NCI-H748 treated with DMSO at 0.1 percent for 48 hours (cell line): ENCODE data around the gene DEFB114.

Experiments
- DNase-seq: peaks from one replicate; lab custom pipeline; 2025; lab: John Stamatoyannopoulos, UW

The DEFB114 gene

DNA sequence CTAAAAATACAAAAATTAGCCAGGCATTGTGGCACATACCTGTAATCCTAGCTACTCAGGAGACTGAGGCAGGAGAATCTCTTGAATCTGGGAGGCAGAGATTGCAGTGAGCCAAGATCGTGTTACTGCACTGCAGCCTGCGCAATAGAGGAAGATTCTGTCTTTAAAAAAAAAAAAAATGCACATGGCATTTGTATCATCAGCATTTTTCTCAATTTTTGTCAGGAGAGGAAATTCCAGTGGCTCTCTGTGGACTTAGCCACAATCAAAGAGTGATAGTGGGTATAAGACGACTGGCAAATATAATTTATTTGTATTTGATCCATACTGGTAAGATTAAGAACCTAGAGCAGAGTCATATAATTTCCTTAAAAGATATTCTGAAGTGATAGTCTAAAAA is 28.6 kb downstream of the DEFB114 start:
- DNase-seq: no peak

DNA sequence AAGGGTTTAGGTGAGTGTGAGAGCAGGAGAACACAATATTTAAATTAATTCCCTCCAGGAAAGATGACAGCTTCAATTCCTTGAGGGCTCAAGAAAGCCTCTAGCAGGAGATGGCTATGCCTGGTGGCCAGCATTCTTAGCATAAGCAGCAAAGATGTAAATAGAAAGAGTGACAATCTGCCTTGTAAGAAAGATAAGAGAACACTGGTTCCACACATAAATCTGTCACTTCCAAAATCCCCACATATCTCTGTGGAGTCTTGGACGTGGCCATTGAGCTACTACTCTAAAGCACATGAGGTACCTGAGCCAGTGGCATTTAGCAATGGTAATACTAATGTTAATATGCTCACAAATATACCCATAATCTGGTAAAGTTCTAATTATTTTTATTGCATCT is 29.2 kb downstream of the DEFB114 start:
- DNase-seq: no peak

DNA sequence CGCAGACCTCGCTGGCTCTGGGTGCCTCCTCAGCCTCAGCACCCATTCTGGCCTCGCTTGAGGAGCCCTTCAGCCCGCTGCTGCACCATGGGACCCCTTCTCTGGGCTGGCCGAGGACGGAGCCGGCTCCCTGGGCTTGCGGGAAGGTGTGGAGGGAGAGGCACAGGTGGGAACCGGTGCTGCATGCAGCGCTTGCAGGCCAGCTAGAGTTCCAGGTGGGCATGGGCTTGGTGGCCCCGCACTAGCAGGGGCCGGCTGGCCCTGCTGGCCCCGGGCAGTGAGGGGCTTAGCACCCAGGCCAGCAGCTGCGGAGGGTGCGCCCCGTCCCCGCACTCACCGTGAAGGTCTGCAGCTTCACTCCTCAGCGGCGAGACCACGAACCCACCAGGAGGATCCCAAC is 30.4 kb downstream of the DEFB114 start:
- no peak for DNase-seq

DNA sequence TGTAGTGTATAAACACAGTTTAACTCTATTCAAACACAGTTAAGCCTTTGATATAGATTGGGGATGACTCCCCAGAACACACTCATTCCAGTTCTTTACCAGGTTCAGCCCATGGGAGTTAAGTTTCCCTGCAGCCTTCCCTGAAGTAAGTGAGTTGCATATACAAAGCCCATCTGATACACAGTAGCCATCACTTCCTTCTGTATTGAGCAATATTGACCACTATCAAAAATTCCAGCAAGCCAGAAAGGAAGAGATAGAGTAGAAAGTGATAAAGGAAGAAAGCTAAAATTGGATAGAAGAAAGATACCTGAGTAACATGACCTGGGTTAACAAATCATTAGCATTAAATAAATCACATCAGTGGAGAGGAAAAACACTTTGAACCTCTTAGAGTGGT is 34.6 kb downstream of the DEFB114 start:
- DNase-seq: no peak

DNA sequence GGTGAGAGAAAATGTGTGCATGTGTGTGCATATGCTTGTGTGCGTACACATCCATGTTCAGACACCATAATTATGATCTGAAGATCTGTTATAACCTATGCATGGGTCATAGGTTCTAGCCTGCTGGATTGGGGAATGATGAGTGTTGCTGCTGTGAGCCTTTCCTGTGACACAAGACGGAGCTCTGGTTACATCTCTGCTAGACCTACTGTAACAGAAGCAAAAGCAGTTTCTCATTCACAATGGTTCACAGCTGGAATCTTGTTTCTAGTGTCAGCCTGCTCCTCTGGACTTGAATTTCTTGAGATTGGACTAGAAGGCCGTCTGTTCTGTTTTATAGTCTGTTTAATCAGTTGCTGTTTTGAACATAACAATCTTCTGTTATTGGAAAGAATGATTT is 40.1 kb downstream of the DEFB114 start:
- no peak for DNase-seq

DNA sequence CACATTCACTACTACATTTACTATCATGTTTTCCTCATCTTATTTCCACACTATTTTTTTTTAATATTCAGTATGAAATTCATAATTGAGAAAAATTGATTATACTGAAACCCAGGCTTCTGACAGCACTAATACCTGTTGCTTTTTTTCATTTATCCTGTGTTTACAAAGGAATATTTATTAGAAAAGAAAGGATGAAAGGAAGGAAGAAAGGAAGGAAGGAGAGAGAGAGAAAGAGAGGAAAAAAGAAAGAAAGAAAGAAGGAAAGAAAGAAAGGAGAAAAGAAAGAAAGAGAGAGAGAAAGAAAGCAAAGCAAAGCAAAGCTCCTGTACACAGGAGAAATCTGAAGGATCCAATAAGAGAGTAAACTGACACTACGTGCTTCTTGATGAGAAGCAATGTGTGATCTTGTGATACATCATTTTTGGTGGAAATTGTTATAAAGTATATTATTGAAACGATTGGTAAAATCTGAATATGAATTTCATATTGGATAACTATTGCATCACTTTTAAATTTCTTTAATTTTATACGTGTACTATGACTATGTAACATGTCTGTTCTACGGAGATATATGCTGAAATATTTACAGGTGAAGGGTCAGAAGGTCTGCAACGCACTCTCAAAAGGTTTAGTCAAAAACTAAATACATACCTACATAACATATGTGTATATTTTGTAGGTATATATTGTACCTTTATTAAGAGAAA is 43.9 kb downstream of the DEFB114 start:
- no peak for DNase-seq

DNA sequence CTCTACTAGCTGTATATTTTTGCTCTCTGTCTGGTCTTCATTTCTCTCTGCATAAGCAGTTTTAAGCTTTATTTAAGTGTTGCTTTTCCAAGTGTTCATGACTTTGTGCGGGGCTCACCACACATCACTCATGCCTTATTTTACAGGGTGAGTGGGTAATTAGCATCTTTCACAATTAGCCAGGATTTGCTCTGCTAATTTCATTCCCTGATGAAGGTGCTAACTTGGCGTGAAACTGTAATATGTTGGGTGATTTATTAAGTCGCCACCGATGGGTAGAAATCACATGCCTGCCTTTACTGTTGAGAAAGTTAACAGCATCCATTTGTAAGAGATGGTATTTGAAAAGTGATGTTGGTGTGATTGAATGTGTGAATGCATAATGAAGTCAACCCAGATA is 44.7 kb downstream of the DEFB114 start:
- no peak for DNase-seq

DNA sequence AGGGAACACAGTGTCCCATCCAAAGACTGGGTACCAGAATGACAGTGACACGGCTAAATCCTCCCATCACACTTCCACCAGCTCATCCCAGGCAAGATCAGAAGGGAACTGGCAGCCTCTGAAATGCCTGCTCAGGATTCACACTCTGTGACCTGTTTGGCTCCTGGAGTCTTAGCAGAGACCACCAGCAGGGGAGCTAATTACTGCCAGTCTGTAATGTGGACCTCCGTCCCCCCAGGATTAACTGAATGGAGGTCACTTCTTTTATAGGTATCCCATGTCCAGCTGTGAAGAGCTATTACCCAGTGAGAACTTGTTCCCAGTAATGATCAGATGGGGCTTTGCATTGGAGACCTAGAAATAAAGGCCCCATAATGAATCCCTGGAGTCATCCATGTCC is 45.2 kb downstream of the DEFB114 start:
- no peak for DNase-seq

DNA sequence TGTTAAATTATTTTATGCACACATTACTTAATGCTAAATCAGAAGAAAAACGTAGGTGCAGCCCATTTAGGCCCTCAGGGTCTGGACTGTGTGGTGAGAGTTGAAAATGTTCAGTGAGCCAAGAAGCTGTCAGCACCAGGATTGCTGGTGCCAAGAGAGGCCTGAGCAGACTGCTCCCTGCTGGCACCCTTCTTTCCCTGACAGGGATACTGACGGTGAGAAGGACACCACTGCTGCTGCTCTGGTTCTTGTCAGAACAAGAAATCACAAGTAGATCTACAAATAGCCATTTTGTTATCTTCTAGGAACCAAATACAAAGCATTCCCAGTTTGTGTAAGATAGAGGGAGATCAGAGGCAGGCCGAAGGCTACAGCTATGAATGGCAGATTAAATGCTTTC is 48.9 kb downstream of the DEFB114 start:
- no peak for DNase-seq

DNA sequence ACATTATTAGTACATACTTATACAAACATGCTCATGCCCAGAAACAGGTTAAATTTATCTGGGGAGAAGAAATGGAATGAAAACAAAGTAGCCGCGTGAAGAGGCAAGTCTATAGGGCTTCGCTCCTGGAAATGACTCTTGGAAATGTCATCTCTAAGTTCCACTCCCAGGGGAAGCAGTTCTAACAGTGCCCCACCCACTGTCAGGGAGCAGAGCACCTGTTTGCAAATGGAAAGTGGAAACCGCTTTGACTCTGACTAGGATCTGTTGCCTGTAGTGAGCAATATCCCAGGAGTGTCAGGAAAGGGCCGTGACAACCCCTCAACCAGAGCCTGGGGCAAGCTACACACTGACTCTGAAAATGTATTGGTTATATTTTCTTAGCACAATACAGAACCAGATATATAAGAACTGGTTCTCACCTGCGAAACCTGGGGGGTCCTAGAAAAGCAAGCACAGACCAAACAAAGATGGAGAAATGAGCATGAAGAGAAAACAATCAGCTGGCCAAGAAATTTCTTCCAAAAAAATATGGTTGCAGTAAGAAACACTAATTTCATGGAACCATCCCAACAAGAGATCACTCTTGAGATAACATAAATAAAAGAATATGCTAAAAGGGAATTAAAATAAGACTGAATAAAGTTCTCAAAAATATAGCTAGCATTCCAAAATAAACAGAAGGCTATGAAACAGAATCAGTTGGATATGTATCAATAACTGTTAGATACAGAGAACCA is 50.2 kb downstream of the DEFB114 start:
- peak; percentile 89 for DNase-seq

DNA sequence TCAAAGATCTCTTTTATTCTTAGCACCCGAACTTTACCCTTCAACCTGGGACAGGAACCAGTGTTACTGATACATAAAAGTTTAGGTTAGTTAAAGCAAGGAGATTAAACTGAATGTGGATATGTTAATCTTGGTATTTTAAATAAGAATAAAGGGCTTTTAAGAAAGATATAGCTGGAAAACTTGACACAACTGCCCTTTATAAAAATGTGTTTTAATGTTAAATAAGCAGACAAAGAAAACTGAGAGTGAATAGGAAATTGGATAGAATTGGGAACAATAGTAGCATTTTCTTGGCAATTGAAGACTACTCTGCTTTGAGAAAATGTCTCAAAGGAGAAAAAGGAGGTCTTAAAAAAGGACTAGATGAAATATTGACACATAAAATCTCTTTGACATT is 51.8 kb downstream of the DEFB114 start:
- no peak for DNase-seq

DNA sequence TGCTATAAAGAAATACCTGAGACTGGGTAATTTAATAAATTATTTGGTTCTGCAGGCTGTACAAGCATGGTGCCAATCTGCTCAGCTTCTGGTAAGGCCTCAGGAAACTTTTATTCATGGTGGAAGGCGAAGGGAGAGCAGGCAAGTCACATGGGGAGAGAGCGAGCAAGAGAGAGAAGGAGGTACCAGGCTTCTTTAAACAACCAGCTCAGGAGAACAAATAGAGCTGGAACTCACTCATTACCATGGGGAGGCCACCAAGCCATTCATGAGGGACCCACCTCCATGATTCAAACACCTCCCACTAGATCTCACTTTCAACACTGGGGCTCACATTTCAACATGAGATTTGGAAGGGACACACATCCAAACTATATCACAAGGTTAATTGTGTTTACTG is 52.7 kb downstream of the DEFB114 start:
- no peak for DNase-seq
